Measurements from ENCODE around the gene CDK14.

The CDK14 gene

DNA sequence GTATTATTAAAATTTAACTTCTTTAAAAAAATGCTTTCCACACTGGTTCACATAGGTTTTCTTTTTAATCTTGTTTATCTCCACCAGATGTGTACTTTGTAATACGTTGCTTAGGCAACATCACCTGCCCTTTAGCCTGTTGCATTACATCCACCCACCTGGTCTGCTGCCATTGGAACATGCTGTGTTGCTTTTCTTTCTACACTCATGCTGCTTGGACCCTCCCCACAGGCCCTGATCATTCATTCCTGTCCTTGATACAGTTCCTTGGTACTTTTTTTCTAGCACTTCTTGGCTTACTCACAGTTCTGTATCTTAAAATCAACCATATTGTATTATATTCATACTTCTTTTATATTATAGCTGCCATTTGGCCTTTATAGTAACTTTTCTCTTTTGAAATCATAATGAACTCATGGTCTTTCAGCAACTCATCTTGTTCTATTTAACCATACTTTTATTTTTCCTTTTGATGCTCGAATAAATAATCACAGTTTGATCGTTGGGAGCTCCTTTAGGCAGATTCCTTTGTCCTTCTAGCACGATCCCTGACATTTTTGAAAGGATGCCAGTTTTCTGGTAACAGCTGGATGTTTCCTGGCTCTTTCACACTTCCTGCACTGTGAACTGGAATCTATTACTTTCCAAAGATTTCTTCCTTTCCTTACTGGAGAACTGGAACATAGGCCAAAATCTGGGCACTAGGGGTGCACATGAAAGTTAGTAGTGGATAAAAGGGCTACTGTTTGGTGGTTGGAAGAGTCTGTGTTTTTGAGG lies 125.1 kb downstream of the CDK14 start:
- Histone ChIP-seq H3K9me3 (ENCODE audit: control insufficient read depth, low read length) (no peaks in the 10 kb centered on the region), H3K27me3 (ENCODE audit: control insufficient read depth, insufficient read depth, low read length) (no peaks in the 10 kb centered on the region), H2AFZ (no peak overlapping the region), H3K4me2 (ENCODE audit: low read length) (no peak overlapping the region), H3K4me3 (ENCODE audit: low read depth, low read length) (no peak overlapping the region), H3K4me1 (peaks cover 1% of the 10 kb centered on the region), H3K36me3 (ENCODE audit: control insufficient read depth, insufficient read depth, low read length) (no peaks in the 10 kb centered on the region), H3K79me2 (no peaks in the 10 kb centered on the region), H3K27ac (no peak overlapping the region), H3K9ac (no peak overlapping the region)
- TF ChIP-seq, protein P1, sequence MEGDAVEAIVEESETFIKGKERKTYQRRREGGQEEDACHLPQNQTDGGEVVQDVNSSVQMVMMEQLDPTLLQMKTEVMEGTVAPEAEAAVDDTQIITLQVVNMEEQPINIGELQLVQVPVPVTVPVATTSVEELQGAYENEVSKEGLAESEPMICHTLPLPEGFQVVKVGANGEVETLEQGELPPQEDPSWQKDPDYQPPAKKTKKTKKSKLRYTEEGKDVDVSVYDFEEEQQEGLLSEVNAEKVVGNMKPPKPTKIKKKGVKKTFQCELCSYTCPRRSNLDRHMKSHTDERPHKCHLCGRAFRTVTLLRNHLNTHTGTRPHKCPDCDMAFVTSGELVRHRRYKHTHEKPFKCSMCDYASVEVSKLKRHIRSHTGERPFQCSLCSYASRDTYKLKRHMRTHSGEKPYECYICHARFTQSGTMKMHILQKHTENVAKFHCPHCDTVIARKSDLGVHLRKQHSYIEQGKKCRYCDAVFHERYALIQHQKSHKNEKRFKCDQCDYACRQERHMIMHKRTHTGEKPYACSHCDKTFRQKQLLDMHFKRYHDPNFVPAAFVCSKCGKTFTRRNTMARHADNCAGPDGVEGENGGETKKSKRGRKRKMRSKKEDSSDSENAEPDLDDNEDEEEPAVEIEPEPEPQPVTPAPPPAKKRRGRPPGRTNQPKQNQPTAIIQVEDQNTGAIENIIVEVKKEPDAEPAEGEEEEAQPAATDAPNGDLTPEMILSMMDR (IDR thresholded peaks at IDR 0.05): no peak

DNA sequence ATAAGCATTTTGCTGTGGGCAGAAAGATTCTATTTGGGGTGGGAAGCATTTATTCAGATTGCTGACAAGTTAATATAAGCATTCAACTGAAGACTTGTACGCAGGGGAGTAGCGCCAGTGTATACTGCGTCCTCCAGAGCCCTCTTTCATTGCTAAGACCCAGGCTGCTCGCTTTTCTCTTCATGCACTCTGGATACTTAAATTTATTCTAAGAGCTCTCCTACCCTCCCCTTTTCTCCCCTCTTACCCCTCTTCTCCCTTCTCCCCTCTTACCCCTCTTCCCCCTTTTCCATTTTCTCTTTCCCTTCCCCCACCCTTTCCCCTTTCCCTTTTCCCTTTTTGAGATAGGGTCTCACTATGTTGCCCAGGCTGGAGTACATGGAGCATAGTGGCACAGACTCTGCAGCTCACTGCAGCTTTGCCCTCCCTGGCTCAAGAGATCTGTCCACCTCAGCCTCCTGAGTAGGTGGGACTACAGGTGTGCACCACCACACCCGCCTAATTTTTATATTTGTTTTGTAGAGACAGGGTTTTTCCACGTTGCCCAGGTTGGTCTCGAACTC lies 125.8 kb downstream of the CDK14 start:
- H3K27ac ChIP-seq: no peak overlapping the region
- no peak overlapping the region for H3K9ac ChIP-seq
- peaks cover 5% of the 10 kb centered on the region for H3K4me1 ChIP-seq

DNA sequence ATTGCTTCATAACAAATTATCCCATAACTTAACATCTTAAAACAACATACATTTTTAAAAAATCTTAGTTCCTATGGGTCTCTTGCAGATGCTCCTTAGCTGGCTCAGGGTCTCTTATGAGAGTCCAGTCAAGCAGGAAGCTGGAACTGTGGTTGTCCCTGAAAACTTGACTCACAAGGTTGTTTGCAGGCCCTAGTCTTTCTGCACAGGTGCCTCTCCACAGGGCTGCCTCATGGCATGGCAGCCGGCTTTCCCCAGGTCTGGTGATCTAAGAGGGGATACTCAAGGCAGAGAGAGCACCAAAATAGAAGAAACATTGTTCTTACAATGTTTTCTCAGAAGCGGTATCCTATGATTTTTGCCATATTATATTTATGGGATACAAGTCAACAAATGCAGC lies 127.1 kb downstream of the CDK14 start:
- H3K27ac ChIP-seq: no peak overlapping the region

More for the DNA sequence above, 125.8 kb downstream of the CDK14 start:
- Histone ChIP-seq H3K36me3 (ENCODE audit: control insufficient read depth, insufficient read depth, low read length) (no peaks in the 10 kb centered on the region), H3K79me2 (no peaks in the 10 kb centered on the region), H3K27me3 (ENCODE audit: control insufficient read depth, insufficient read depth, low read length) (no peaks in the 10 kb centered on the region), H2AFZ (no peak overlapping the region), H3K9me3 (ENCODE audit: control insufficient read depth, low read length) (no peaks in the 10 kb centered on the region), H3K4me2 (ENCODE audit: low read length) (no peak overlapping the region), H3K4me3 (ENCODE audit: low read depth, low read length) (no peak overlapping the region)
- TF ChIP-seq, protein P1 (IDR thresholded peaks at IDR 0.05): no peak

DNA sequence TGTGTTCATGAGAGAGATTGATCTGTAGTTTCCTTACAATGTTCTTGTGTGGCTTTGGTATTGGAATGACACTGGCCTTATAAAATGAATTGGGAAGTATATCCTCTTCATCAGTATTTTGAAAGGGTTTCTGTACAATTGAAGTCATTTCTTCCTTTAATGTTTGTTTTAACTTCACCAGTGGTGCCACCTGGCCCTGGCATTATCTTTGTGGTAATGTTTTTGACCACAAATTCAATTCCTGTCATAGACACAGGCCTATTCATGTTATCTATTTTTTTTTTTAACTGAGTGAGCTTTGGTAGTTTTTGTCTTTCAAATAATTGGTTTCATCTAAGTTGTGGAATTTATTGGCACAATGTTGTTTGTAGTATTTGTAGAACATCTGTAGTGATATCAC lies 127.7 kb downstream of the CDK14 start:
- Histone ChIP-seq H3K4me2 (ENCODE audit: low read length) (no peak overlapping the region), H3K9ac (no peak overlapping the region), H3K4me1 (peaks cover 5% of the 10 kb centered on the region), H3K27me3 (ENCODE audit: control insufficient read depth, insufficient read depth, low read length) (no peaks in the 10 kb centered on the region), H3K4me3 (ENCODE audit: low read depth, low read length) (no peak overlapping the region), H3K9me3 (ENCODE audit: control insufficient read depth, low read length) (no peaks in the 10 kb centered on the region), H2AFZ (no peak overlapping the region), H3K36me3 (ENCODE audit: control insufficient read depth, insufficient read depth, low read length) (no peaks in the 10 kb centered on the region), H3K27ac (no peak overlapping the region), H3K79me2 (no peaks in the 10 kb centered on the region)
- TF ChIP-seq, protein P1 (IDR thresholded peaks at IDR 0.05): no peak

More for the DNA sequence above, 127.1 kb downstream of the CDK14 start:
- H3K4me2 ChIP-seq (ENCODE audit: low read length): no peak overlapping the region
- H3K9me3 ChIP-seq (ENCODE audit: control insufficient read depth, low read length): no peaks in the 10 kb centered on the region
- H3K4me1 ChIP-seq: peaks cover 5% of the 10 kb centered on the region
- no peaks in the 10 kb centered on the region for H3K79me2 ChIP-seq
- no peak overlapping the region for H2AFZ ChIP-seq
- H3K9ac ChIP-seq: no peak overlapping the region
- no peaks in the 10 kb centered on the region for H3K36me3 ChIP-seq (ENCODE audit: control insufficient read depth, insufficient read depth, low read length)
- H3K27me3 ChIP-seq (ENCODE audit: control insufficient read depth, insufficient read depth, low read length): no peaks in the 10 kb centered on the region
- TF ChIP-seq, protein P1 (IDR thresholded peaks at IDR 0.05): no peak
- H3K4me3 ChIP-seq (ENCODE audit: low read depth, low read length): no peak overlapping the region
